ENCODE results near the gene IQSEC1.

IQSEC1 gene

GRCh38 chr3:12957339-12957738 lies 115.9 kb downstream of the IQSEC1 start:
- no peaks in the 10 kb centered on the region for H3K27me3 ChIP-seq (ENCODE audit: control insufficient read depth, insufficient read depth, low read length)
- H3K4me1 ChIP-seq (ENCODE audit: control insufficient read depth, insufficient read depth, low read length) = peaks cover 4% of the 10 kb centered on the region; the same call in 1 of the 2 replicates
- H3K27ac ChIP-seq (ENCODE audit: low read length) = no peak overlapping the region
- H3K9me3 ChIP-seq (ENCODE audit: control insufficient read depth, insufficient read depth, low read length) = no peaks in the 10 kb centered on the region
- WGBS (ENCODE audit: insufficient coverage, insufficient read length) = no CpG with 5 or more reads among the region's 8 CpGs
- DNase-seq (ENCODE audit: low read depth, low spot score) = no peak
- no peaks in the 10 kb centered on the region for H3K36me3 ChIP-seq (ENCODE audit: control insufficient read depth, insufficient read depth, low read length)
- no peak overlapping the region for H3K4me3 ChIP-seq (ENCODE audit: low read length)

GRCh38 chr3:12956316-12956660 lies 116.9 kb downstream of the IQSEC1 start:
- WGBS (ENCODE audit: insufficient coverage, insufficient read length) = no CpG with 5 or more reads among the region's 5 CpGs
- no peak overlapping the region for H3K27ac ChIP-seq (ENCODE audit: low read length)
- H3K4me1 ChIP-seq (ENCODE audit: control insufficient read depth, insufficient read depth, low read length) = peaks cover 4% of the 10 kb centered on the region; the same call in 1 of the 2 replicates

DNA sequence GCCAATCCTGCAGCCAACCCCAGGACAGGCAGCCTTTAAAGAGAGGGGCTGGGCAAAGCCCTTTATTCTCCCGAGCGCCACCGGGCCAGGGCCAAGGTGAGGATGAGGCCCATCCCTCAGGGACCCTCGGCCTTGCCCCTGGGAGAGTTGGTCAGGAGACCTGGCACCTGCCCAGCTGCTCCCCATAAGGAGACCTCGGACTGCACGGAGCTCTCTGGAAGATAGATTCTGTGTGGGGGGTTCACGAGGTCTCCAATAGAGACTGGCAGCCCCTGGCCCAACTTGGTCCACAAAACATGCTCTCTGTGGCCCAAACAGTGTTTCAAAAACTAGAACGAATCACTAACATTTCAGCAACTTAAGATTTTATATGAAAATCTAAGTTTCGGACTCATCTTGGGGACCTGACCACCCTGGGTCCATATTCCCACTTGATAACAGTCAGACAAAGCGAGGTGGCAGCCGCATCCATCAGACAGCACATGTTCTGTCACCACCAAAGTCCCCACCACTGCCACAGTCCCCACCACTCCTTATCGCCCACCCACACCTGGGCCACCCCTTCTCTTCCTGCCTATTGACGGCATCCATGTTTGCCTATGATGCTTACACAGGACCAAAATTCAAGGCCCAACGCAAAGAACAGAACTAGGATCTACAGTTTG lies 117.4 kb downstream of the IQSEC1 start:
- Histone ChIP-seq H3K36me3 (ENCODE audit: control insufficient read depth, insufficient read depth, low read length) (no peaks in the 10 kb centered on the region), H3K9me3 (ENCODE audit: control insufficient read depth, insufficient read depth, low read length) (no peaks in the 10 kb centered on the region), H3K4me1 (ENCODE audit: control insufficient read depth, insufficient read depth, low read length) (peaks cover 4% of the 10 kb centered on the region; the same call in 1 of the 2 replicates), H3K27me3 (ENCODE audit: control insufficient read depth, insufficient read depth, low read length) (no peaks in the 10 kb centered on the region), H3K4me3 (ENCODE audit: low read length) (no peak overlapping the region), H3K27ac (ENCODE audit: low read length) (no peak overlapping the region)
- DNase-seq (ENCODE audit: low read depth, low spot score) = no peak
- no CpG with 5 or more reads among the region's 14 CpGs for WGBS (ENCODE audit: insufficient coverage, insufficient read length)

More at GRCh38 chr3:12956316-12956660, 116.9 kb downstream of the IQSEC1 start:
- Histone ChIP-seq H3K4me3 (ENCODE audit: low read length) (no peak overlapping the region), H3K36me3 (ENCODE audit: control insufficient read depth, insufficient read depth, low read length) (no peaks in the 10 kb centered on the region), H3K27me3 (ENCODE audit: control insufficient read depth, insufficient read depth, low read length) (no peaks in the 10 kb centered on the region), H3K9me3 (ENCODE audit: control insufficient read depth, insufficient read depth, low read length) (no peaks in the 10 kb centered on the region)
- no peak for DNase-seq (ENCODE audit: low read depth, low spot score)

- H3K9me3 ChIP-seq (ENCODE audit: control insufficient read depth, insufficient read depth, low read length) = no peaks in the 10 kb centered on the region
- no peaks in the 10 kb centered on the region for H3K36me3 ChIP-seq (ENCODE audit: control insufficient read depth, insufficient read depth, low read length)
- no peak for DNase-seq (ENCODE audit: low read depth, low spot score)
- H3K4me3 ChIP-seq (ENCODE audit: low read length) = no peak overlapping the region
- H3K27me3 ChIP-seq (ENCODE audit: control insufficient read depth, insufficient read depth, low read length) = no peaks in the 10 kb centered on the region
- H3K27ac ChIP-seq (ENCODE audit: low read length) = no peak overlapping the region
- H3K4me1 ChIP-seq (ENCODE audit: control insufficient read depth, insufficient read depth, low read length) = peaks cover 2% of the 10 kb centered on the region; the same call in 1 of the 2 replicates
- WGBS (ENCODE audit: insufficient coverage, insufficient read length) = no CpG with 5 or more reads among the region's 14 CpGs
Measured at GRCh38 chr3:12954891-12955650, 118.2 kb downstream of the IQSEC1 start.

DNA sequence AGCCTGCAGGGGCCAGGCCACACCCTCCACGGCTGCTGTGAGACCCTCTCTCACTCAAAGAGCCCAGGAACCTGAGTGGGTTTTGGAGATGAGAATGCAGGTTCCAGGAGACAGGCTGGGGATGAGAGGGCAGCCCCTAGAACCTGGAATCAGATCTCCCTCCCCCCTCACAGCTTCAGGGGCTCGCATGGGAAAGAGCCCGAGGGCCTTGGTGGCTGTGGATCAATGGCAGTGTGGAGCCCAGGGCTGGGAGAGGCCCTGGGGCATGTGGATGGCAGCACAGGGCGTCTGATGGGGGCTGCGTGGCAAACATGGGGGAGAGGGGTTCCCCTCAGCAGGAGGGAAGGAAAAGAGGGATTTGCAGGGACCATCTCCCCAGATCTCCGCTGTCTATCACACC lies 119.0 kb downstream of the IQSEC1 start:
- H3K36me3 ChIP-seq (ENCODE audit: control insufficient read depth, insufficient read depth, low read length) = no peaks in the 10 kb centered on the region
- no peak overlapping the region for H3K27ac ChIP-seq (ENCODE audit: low read length)
- DNase-seq (ENCODE audit: low read depth, low spot score) = no peak
- H3K9me3 ChIP-seq (ENCODE audit: control insufficient read depth, insufficient read depth, low read length) = no peaks in the 10 kb centered on the region
- H3K4me1 ChIP-seq (ENCODE audit: control insufficient read depth, insufficient read depth, low read length) = no peaks in the 10 kb centered on the region
- H3K4me3 ChIP-seq (ENCODE audit: low read length) = no peak overlapping the region
- no peaks in the 10 kb centered on the region for H3K27me3 ChIP-seq (ENCODE audit: control insufficient read depth, insufficient read depth, low read length)
- WGBS (ENCODE audit: insufficient coverage, insufficient read length) = no CpG with 5 or more reads among the region's 6 CpGs

DNA sequence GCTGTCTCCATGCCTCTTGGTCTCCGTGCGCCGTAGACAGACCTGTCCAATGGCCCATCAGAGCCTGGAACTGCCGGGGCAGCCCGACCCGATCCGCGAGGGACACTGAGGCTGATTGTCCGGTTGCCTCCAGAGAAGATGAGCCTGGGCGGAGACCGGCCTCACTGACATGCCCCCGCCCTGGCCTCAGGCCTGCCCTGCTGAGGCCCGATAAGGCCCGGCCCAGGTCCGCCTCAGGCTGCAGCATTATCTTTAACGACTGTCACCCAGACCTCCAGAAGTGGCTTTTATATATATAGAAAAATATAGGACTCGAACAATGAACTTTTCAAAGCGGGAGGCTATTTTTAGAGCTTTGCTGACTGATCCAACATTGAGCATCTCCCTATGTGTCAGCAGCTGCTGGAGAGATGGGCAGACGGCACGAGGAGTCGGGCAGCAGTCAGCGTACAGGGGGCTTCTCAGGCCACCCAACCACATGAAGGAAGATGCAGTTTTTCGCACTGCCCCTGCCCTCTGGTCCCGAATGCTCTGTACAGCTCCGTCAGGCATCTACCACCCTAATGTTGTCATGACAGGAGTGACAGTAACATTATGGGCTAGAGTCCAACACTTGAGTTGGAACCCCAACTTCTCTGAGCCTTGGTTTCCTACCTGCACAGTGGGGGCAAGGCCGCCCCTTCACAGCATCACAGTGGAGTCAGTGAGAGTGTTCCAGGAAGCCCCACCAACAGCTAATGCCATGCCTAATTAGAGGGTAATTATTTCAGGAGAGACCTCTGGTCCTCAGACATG lies 119.8 kb downstream of the IQSEC1 start:
- Histone ChIP-seq H3K27ac (ENCODE audit: low read length) (no peak overlapping the region), H3K27me3 (ENCODE audit: control insufficient read depth, insufficient read depth, low read length) (no peaks in the 10 kb centered on the region), H3K4me1 (ENCODE audit: control insufficient read depth, insufficient read depth, low read length) (no peaks in the 10 kb centered on the region), H3K4me3 (ENCODE audit: low read length) (no peak overlapping the region), H3K9me3 (ENCODE audit: control insufficient read depth, insufficient read depth, low read length) (no peaks in the 10 kb centered on the region), H3K36me3 (ENCODE audit: control insufficient read depth, insufficient read depth, low read length) (no peaks in the 10 kb centered on the region)
- no CpG with 5 or more reads among the region's 26 CpGs for WGBS (ENCODE audit: insufficient coverage, insufficient read length)
- no peak for DNase-seq (ENCODE audit: low read depth, low spot score)

- Histone ChIP-seq H3K36me3 (ENCODE audit: control insufficient read depth, insufficient read depth, low read length) (no peaks in the 10 kb centered on the region), H3K27ac (ENCODE audit: low read length) (no peak overlapping the region), H3K4me1 (ENCODE audit: control insufficient read depth, insufficient read depth, low read length) (no peaks in the 10 kb centered on the region), H3K4me3 (ENCODE audit: low read length) (no peak overlapping the region), H3K9me3 (ENCODE audit: control insufficient read depth, insufficient read depth, low read length) (no peaks in the 10 kb centered on the region), H3K27me3 (ENCODE audit: control insufficient read depth, insufficient read depth, low read length) (no peaks in the 10 kb centered on the region)
- no peak for DNase-seq (ENCODE audit: low read depth, low spot score)
- no CpG with 5 or more reads among the region's 14 CpGs for WGBS (ENCODE audit: insufficient coverage, insufficient read length)
Measured at GRCh38 chr3:12952343-12953200, 120.7 kb downstream of the IQSEC1 start.

DNA sequence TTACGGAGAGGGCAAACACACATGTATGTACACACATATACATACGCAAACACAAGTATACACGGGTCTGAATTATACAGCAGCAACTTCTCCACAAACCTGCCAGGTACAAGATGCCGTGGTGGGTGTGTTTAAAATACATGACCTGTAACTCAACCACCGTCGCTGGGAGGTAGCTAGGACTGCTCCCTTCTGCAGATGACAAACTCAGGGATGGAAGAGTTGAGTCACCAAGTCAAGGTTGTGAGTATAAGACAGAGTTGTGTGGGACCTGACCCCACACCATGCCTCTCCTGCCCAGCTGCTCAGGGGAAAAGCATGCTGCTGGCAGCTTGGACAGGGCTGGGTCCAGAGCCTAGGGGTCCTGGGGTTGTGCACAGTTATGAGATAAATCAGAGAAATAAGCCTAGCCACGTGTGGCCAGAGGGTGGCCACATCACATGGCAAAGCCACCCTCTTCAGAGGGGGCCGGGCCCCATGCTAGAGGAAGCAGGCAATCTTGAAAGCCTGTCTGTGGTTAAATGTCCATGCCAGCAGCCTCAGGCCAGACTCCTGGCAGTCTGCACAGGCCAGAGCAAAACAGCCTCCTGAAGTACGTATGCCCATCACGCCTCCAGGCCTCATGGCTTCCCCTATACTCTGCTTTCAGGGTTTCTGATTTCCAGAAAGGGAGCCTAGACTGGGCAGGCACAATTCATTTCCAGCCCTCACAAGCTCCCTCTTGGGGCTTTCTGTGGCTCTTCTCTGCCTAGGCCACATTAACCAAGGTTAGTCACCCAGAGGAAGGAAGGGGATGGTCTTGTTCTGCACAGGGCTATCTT lies 124.1 kb downstream of the IQSEC1 start:
- Histone ChIP-seq H3K9me3 (ENCODE audit: control insufficient read depth, insufficient read depth, low read length) (no peaks in the 10 kb centered on the region), H3K27ac (ENCODE audit: low read length) (no peak overlapping the region), H3K4me3 (ENCODE audit: low read length) (no peak overlapping the region), H3K36me3 (ENCODE audit: control insufficient read depth, insufficient read depth, low read length) (no peaks in the 10 kb centered on the region), H3K4me1 (ENCODE audit: control insufficient read depth, insufficient read depth, low read length) (no peaks in the 10 kb centered on the region), H3K27me3 (ENCODE audit: control insufficient read depth, insufficient read depth, low read length) (no peaks in the 10 kb centered on the region)
- DNase-seq (ENCODE audit: low read depth, low spot score) = no peak
- WGBS (ENCODE audit: insufficient coverage, insufficient read length) = no CpG with 5 or more reads among the region's 10 CpGs

DNA sequence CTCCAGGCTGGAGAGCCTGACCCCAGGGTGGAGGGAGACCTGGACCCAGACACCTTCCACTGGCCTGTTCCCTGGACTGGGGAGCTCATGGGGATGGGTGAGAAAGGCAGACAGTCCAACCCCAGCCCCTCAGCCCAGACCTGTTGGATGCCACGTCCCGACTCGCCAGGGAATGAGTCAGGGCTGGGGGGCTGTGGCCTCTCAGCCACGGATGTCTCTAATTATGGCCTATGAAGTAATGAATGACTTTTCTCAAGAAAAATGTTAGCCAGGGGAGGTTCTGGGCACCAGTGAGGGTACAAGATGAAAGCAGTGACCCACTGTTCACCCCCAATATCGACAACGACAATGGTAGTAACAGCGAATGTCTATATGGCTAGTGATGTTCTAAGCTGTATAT lies 124.9 kb downstream of the IQSEC1 start:
- no peak for DNase-seq (ENCODE audit: low read depth, low spot score)
- H3K4me1 ChIP-seq (ENCODE audit: control insufficient read depth, insufficient read depth, low read length) = no peaks in the 10 kb centered on the region
- H3K4me3 ChIP-seq (ENCODE audit: low read length) = no peak overlapping the region
- no peak overlapping the region for H3K27ac ChIP-seq (ENCODE audit: low read length)
- H3K36me3 ChIP-seq (ENCODE audit: control insufficient read depth, insufficient read depth, low read length) = no peaks in the 10 kb centered on the region
- no CpG with 5 or more reads among the region's 7 CpGs for WGBS (ENCODE audit: insufficient coverage, insufficient read length)
- no peaks in the 10 kb centered on the region for H3K27me3 ChIP-seq (ENCODE audit: control insufficient read depth, insufficient read depth, low read length)
- no peaks in the 10 kb centered on the region for H3K9me3 ChIP-seq (ENCODE audit: control insufficient read depth, insufficient read depth, low read length)

All from iPS DF 6.9 (cell line).